ENCODE measurements around the gene PCNX1. TPM values are rescaled to one million over a fixed set of nuclear protein-coding genes. Genes with fewer than 3 reads are reported as not detected.

The PCNX1 gene
- polyA plus RNA-seq, 1 experiment, result 33.2 TPM

- ChIA-PET POLR2A (no interaction called here), CTCF (interaction anchor here (2.8 kb wide), 1 partner anchor 11 kb away, joined by 8 read pairs; the partner anchor contains the start of gene PCNX1)
- TF ChIP-seq CTCF (IDR thresholded peaks at IDR 0.05; ENCODE audit: insufficient read depth, low read depth, low read length), result no peak
- no peak for DNase-seq (ENCODE audit: low read depth)
- Histone ChIP-seq H3K4me3 (ENCODE audit: low read depth, low read length) (no peak overlapping the region), H3K36me3 (ENCODE audit: control insufficient read depth, insufficient read depth, low read length) (no peaks in the 10 kb centered on the region), H3K27me3 (ENCODE audit: control insufficient read depth, insufficient read depth, low read length) (no peaks in the 10 kb centered on the region)
Measured at GRCh38 chr14:70896317-70896716, 10.9 kb upstream of the PCNX1 start.

GRCh38 chr14:70896981-70897380 lies 10.3 kb upstream of the PCNX1 start:
- no peak for TF ChIP-seq CTCF (IDR thresholded peaks at IDR 0.05; ENCODE audit: insufficient read depth, low read depth, low read length)
- DNase-seq (ENCODE audit: low read depth), result no peak
- Histone ChIP-seq H3K36me3 (ENCODE audit: control insufficient read depth, insufficient read depth, low read length) (no peaks in the 10 kb centered on the region), H3K27me3 (ENCODE audit: control insufficient read depth, insufficient read depth, low read length) (no peaks in the 10 kb centered on the region), H3K4me3 (ENCODE audit: low read depth, low read length) (no peak overlapping the region)
- POLR2A ChIA-PET, result no interaction called here
- CTCF ChIA-PET, result interaction anchor here (2.8 kb wide), 1 partner anchor 10 kb away, joined by 8 read pairs; the partner anchor contains the start of gene PCNX1

GRCh38 chr14:70897464-70897863 lies 9.8 kb upstream of the PCNX1 start:
- ChIA-PET CTCF (interaction anchor here (2.8 kb wide), 1 partner anchor 10 kb away, joined by 8 read pairs; the partner anchor contains the start of gene PCNX1), POLR2A (no interaction called here)
- no peaks in the 10 kb centered on the region for H3K36me3 ChIP-seq (ENCODE audit: control insufficient read depth, insufficient read depth, low read length)
- H3K27me3 ChIP-seq (ENCODE audit: control insufficient read depth, insufficient read depth, low read length), result no peaks in the 10 kb centered on the region
- TF ChIP-seq CTCF (IDR thresholded peaks at IDR 0.05; ENCODE audit: insufficient read depth, low read depth, low read length), result no peak
- DNase-seq (ENCODE audit: low read depth), result peak; percentile 68
- no peak overlapping the region for H3K4me3 ChIP-seq (ENCODE audit: low read depth, low read length)

- DNase-seq (ENCODE audit: low read depth), result no peak
- Histone ChIP-seq H3K4me3 (ENCODE audit: low read depth, low read length) (no peak overlapping the region), H3K27me3 (ENCODE audit: control insufficient read depth, insufficient read depth, low read length) (no peaks in the 10 kb centered on the region), H3K36me3 (ENCODE audit: control insufficient read depth, insufficient read depth, low read length) (no peaks in the 10 kb centered on the region)
- ChIA-PET POLR2A (no interaction called here), CTCF (interaction anchor here (1.0 to 2.8 kb wide), 2 partner anchors 9 to 10 kb away, joined by 5 to 8 read pairs; partner anchors contain the start of gene PCNX1)
- no peak for TF ChIP-seq CTCF (IDR thresholded peaks at IDR 0.05; ENCODE audit: insufficient read depth, low read depth, low read length)
Measured at GRCh38 chr14:70898111-70898745, 9.0 kb upstream of the PCNX1 start.

GRCh38 chr14:70901269-70901668 lies 6.0 kb upstream of the PCNX1 start:
- CTCF ChIA-PET, result interaction anchor here (1.0 to 1.4 kb wide), 4 partner anchors 9 to 83 kb away, joined by 3 read pairs; no protein-coding TSS in a partner anchor
- TF ChIP-seq CTCF (IDR thresholded peaks at IDR 0.05; ENCODE audit: insufficient read depth, low read depth, low read length), result no peak
- DNase-seq (ENCODE audit: low read depth), result no peak

More at GRCh38 chr14:70901269-70901668, 6.0 kb upstream of the PCNX1 start:
- no peaks in the 10 kb centered on the region for H3K36me3 ChIP-seq (ENCODE audit: control insufficient read depth, insufficient read depth, low read length)
- POLR2A ChIA-PET, result interaction anchor here (0.6 to 0.7 kb wide), 2 partner anchors 11 to 75 kb away, joined by 4 read pairs; no protein-coding TSS in a partner anchor
- no peaks in the 10 kb centered on the region for H3K27me3 ChIP-seq (ENCODE audit: control insufficient read depth, insufficient read depth, low read length)
- H3K4me3 ChIP-seq (ENCODE audit: low read depth, low read length), result no peak overlapping the region
